NCI-H187 treated with DMSO at 0.1 percent for 48 hours (cell line): ENCODE data around the gene UTRN.

Source experiments
- DNase-seq: peaks from one replicate; lab custom pipeline; 2025; lab: John Stamatoyannopoulos, UW

UTRN gene

DNA sequence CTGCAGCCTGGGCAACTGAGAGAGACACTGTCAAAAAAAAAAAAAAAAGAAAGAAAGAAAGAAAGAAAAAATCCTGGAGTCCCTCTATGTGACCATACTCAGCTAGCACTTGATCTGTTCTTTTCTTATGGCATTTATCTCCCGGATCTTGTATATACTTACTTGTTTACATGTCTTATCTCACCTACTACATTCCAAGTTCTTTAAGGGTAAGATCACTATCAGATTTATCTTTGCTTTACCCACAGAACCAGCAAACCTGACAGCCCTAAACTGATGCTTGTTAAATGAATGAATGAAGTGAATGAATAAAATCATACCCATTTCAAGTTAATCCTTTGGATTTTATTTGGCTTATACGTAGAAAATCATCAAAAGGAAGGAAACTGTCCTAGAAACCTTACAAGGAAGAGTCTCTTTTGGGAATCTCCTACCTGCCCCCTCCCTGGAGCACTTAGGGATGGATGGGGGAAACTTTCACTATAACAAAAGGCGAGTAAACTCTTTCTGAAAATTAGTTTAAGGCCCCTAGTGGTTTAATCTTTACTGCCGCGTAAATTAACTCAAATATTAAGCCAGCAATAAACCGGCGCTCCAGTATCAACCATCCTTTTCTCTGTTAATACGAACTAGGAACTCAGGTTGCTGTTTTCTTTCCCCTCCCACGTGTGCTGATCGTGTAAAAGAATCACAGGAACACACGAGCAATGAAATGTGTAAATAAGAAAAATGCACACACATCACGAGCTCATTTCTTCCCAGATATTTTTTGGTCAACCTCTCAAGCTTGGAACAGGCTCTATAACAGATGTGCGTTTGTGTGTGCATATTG is 1.3 kb upstream of the UTRN start:
- DNase-seq, result no peak

DNA sequence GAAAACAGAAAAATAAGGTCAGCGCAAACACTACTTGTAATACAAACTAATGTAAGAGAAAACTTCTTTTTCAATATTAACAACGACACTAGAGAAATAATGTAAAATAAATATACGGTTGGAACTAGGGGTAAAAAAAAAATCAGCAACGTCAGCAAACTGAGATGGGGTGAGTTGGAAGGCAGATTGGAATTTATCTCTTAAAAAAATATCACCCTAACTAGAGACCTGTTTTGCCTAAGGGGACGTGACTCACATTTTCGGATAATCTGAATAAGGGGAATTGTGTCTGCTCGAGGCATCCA is 705 bp upstream of the UTRN start:
- no peak for DNase-seq

DNA sequence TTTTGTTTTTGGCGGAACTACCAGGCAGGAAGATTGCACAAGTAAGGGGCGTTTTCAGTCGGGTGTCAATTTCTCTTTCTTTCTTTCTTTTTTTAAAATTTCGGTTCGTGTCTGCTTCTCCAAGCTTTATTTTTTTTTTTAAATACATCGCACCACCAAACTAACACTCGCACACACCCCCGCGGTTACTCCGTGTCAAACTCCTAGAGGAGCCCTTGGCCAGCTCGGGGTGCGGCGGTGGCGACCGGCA is 338 bp downstream of the UTRN start:
- DNase-seq, result no peak

DNA sequence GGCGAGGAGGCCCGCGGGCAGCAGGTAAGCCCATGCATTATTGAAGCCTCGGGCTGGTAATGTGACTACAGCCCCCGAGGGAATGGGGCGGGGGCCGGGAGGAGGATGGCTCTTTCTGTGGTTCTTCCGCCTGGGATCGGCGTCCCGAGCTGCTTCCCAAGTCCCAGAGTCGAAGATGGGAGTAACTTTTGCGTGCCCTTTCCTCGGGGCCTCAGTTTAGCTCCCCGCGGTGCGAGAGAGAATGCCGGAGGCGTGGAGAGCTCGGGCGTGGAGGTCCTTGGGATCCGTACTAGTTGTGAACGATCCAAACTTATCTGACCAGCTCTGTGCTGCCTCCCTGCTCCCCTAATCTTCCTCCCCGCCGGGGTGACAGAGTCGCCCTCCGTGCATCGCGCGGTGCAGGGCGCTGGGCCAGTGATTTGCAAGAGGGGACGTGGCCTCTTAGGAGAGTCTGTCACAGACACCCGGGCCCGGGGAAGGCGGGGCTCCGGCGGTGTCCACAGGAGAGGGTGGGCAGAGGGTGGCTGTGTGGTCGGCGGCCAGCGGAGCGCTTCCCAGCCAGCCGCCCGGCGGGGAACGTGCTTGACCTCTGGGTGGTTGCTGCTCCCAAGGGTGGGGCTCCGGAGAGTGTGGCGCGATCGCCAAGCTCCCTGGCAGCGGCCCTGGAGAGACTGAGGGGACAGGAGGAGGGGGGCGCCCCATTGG is 815 bp downstream of the UTRN start:
- DNase-seq, result no peak

DNA sequence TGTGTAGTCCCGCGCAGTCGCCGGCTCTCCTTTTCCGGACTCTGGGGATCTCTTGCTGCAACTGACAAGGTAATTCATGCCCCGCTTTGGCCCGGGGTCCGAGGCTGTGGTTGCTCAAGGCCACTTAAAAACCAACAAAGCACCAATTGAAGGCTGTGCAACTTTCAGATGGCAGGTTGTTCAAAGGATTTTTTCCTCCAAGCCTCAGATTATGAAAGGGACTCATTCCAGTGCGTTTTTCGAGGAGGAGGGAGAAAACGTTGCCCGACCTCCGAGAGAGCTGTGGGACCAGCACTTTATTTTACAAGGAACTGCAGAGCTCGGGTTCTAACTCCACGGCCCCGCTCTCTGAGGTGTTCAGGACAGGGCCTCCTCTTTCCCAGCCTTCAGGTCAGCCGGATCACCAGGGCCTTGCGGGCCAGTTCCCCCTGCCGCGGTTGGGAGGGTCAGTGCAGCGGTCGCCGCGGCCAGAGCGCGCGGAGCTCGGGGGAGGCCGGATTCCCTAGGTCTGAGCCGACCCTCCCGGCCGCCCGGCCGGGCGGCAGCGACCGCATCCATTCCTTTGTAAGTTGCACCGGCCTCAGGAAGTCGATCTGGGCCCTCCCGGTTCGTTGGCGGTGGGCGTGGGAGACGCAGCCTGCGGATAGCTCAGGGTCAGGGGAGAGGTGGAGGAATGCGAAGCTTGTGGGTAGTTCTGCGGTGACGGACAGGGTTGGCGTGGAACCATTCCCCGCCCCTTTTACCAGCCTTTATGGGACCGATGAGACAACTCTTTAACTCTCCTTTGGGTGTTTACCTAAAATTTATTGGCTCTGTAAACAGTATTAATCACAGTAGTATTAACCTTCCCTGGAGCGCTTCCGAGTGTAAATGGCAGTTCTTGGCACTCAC is 1.6 kb downstream of the UTRN start:
- no peak for DNase-seq

DNA sequence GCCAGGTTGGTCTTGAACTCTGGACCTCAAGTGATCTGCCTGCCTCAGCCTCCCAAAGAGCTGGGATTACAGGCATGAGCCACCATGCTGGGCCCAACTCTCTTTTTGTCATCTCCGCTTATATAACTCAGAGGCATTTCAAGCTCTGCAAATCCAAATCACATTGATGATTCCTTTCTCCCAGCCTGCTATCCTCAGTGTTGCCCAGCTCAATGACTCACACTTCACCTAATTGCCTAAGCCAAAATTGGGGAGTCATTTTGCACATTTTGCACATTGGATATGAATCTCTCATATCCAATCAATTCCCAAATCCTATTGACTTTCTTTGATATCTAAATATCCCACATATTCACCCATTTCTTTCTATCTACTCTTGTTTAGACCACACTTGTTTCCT is 3.9 kb downstream of the UTRN start:
- DNase-seq, result no peak

DNA sequence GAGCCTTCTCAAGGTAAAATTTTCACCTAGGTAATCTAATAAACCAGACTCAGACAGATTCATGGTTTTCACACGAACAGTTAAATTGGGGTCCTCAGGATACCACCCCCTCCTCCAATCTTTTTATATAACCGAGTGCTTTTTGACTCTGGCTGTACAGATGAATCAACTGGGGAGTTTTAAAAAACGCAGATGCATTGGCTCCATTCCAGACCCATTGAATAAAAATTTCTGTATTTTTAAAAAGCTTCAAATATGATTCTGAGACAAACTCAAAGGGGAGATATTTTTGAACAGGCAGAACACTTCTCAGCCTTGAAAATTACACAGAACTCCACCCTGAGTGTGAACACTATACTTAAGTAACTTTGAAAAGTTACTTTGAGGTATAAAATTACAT is 7.2 kb downstream of the UTRN start:
- DNase-seq, result no peak

DNA sequence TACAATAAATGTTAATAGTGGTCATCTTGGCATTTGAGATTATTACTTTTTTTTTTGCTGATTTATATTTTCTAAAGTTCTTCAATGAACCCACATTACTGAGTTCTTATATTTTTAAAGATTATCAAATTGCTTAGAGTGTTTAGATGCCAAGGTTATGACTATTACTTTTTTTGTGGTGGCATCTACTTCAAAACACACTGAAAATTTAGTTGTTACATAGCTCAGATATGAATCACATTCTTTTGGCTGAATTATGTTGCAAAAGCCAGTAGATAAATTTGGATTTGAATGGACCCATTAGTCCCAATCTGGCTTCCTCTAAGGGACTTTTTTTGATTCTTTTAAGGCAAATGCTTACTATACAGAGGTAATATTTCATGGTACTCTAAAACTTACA is 8.9 kb downstream of the UTRN start:
- no peak for DNase-seq

DNA sequence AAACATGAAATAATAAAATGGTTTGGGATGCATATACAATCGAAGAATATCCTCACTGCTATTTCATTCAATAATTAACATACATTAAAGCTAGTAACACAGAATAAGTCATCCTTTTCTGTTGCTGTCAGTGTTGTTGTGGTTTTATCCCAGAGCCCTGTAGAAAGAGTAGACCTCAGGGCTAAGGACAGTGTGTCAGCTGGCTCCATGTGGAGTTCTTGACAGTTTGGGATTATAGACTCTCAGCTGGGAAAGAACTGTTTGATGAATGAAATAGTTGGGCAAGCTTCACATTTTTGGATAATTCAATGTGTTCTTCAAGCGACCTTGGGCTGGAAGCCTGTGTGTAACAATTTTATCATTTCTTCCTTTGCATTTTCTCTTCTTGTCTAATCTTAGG is 10.1 kb downstream of the UTRN start:
- no peak for DNase-seq

DNA sequence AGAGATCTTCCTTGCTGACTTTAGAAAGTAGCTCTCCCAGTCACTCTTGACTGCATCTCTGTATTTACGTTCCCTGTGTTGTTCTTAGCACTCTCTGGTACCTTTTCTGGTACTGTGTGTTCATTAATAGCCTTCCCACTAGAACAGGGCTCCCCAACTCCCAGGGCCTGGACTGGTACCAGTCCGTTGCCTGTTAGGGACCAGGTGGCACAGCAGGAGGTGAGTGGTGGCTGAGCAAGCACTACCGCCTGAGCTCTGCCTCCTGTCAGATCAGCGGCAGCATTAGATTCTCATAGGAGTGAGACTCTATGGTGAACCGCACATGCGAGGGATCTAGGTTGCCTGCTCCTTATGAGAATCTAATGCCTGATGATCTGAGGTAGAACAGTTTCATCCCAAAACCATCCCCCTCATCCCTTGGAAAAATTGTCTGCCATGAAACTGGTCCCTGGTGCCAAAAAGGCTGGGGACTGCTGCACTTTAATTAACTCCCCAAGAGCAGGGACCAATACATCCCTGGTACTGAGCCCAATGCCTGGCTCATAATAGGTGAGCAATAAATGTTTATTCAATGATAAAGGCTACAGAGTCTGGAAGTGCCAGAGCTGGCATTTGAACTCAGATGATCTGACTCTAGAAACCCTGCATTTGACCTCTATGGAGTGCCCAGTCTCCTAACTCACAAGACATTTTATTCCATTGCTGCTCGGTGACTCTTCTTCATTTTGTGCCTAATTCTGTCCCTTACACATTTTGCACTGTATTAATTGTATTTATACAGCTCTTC is 11.0 kb downstream of the UTRN start:
- DNase-seq, result no peak

DNA sequence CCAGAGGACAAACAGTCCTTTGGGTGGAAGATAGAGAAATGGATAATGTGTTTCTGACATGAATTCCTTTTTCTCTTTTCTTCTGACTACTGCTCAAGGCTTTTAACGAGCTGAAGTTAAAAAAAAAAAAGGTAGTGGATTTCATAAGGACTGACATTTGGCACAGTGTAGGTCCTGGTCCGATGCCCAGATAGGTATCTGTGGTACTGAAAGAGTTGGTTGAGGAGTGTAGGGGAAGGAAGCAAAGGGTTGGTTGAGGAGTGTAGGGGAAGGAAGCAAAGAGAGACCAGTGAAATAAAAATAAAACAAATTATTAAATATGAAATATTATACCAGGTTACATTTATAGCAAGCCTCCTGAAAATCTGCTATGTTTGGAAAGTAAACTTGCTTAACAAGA is 11.8 kb downstream of the UTRN start:
- no peak for DNase-seq

DNA sequence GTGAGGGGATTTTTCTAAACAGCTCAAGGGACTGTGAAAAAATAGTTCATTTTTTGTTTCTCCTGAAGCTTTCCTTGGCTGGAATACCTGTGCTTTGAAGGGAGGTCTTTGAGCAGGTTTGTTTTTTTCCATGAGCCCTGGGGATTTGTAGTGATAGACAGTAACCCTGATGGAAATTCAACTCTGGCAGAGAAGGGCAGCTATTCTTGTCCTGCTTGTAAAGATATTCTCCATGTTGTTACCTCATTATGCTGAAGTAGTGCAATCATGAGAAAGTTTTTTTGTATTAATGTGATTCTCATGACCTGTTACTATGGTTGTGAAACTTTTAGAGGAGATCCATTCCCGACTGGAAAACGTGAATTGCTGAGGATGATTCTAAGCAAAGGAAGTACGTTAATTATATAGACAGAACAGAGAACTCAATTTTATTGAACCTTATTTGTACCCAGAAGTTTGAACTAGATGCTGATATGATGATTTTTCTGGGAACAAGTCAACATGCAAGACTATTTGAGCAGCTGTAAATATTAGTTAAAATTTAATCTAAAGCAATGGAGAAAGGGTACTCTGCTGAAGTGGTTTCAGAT is 12.5 kb downstream of the UTRN start:
- no peak for DNase-seq

DNA sequence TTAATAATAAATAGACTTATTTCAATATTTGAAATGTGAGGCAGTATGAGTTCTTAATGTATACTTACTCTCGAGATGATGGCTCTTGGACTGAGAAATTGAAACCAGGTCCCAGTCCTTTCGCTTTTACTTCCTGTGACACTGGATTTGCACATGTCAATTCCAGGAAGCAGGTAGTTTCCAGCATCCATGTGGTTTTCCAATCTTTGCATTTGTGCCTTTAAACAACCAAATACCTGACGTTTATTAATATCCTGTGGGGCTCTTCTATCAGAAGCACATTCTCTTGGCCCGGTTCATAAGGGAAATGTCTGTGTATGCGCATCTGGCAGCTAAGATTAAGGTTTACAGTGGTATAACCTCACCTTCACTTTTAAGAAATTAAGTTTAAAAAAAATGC is 13.1 kb downstream of the UTRN start:
- DNase-seq, result no peak

DNA sequence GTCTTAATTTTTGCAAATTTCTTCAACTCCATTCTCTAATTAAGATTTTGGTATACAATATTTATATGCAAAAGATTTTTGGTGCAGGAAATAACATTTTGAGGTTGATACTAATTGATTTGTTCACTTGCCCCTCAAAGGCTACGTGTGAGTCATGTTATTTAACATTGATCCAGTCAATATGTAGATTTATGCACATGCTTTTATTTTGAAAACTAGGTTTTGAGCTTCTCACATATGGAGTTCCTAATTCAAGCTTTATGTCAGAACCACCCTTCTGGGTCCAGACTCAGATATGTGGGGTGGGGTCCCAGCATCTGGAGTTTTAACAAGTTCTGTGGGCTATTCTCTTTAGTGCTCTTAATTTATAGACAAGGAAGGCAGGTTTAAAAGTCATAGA is 13.8 kb downstream of the UTRN start:
- no peak for DNase-seq

DNA sequence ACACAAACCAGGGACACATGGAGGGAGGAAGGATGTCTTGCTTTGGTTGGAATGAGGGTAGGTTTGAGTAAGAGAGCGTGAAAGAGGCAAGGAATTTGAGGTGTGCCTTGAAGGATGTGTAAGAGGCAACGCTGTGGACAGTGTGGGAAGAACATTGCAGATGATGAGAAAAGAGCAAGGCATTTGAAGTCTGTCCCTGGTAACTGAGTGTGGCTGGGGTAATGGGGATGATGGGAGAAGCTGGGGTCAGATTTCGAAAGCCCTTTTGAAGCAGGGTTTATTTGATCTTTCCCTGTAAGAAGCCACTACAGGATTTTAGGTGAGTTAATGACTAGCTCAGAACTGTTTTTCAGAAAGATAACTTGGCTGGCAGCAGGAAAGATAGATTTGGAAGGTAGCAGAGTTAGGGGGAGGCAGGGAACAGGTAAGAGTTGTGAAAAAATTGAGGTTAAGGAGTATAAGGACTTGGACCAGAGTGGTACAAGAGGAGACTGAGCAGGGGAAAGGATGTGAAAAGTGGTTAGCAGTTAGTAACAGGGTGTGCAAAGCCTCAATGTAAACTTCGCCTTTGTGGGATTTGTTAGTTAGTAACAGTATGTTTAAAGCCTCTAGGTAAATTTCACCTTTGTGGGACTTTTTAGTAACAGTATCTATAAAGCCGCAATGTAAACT is 17.7 kb downstream of the UTRN start:
- no peak for DNase-seq

DNA sequence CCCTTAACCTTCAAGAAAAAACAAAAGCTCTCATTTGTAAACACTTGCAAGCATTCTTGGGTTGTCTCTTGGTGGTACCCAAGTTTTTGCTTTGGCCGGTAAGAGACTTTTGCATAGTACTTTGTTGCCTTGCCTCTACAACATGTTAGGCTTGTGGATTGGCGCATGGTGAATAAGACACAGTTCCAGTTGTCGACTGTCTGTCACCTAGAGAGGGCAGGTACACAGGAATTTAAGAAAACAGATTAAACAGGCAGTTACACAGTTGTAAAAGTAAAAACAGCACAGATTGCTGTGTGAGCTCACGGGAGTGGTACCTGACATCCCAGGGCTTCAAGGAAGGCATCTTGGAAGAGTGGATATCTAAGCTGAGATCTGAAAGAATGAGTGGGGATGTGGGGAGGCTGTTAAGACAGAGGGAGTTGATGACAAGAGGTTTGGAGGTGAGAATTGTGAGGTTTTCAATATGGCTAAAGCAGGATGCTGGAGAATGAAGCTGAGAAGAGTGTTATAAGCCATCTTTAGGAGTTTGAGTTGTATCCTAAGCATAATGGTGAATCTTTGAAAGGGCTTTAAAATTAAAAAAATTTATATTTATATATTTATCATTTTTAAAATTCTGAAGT is 19.2 kb downstream of the UTRN start:
- no peak for DNase-seq

DNA sequence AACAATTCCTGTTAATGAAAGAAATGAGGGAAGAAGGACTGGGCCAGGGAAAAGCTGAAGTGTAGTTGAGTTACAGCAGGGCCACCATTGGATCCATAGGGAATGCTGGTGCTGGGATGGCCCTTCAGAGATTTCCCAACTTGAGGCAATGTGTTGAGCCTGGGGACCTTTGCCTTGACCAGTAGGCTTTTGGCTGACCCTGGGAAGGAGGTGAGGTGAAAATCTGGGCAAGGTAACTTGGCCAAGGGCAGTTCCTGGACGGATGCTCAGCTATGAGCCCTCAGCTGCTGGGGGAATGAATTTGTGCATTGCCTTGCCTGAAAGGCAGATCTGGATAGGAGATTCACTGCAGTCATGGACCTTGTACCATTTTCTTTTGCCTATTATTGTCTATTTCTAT is 20.4 kb downstream of the UTRN start:
- no peak for DNase-seq

DNA sequence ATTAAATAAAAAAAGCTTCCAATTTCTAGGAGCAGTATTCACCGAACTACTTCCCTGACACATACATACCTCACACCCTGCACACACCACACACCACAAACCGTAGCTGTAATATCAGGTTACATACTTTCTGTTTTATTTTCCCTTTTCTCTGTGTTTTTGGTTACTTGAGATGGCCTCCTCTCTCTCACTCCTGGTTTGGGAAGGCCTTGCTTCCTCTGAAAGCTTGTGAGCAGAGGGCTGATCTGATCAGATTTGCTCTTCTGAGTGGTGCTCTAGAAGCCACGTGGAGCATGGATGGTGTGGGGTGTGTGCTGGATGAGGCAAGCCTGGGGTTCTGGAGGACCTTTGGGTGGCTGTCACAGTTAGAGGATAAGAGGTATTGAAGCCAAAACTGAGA is 20.9 kb downstream of the UTRN start:
- DNase-seq, result no peak

DNA sequence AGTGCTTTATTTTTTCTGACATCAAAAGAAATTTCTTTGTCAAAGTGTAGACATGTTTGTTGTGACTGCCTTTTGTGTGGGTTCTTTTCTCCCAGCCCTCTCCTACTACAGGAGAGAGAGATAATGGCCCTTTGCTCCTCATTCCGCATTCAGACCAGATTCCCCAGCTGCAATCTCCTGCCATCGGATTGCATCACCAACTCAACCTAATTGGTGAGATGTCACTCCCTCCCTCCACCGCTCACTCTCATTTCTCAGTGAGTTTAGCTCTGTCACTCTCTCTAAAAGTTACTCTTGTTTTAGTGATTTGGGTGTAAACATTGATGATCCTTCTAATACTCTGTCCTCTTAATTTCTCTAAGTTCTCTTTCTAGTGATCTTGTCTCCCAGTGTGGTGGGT is 22.7 kb downstream of the UTRN start:
- DNase-seq, result no peak

DNA sequence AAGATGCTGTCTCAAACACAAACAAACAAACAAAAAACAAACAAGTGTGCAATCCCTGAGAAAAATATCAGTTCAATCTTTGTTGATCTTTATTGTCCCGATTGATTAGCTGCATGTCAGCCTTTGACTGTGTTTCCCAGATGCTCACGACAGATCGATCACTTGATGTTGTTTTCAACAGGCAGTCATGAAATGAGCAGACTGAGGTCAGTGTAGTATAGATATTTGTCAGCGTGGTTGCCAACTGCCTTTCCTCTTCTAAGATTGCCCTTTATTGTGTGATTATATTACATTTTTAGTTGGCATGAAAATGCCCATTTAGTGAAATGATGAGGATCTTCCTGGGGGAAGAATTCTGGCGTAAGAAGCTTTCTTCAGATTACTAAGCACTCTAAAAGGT is 25.6 kb downstream of the UTRN start:
- no peak for DNase-seq

DNA sequence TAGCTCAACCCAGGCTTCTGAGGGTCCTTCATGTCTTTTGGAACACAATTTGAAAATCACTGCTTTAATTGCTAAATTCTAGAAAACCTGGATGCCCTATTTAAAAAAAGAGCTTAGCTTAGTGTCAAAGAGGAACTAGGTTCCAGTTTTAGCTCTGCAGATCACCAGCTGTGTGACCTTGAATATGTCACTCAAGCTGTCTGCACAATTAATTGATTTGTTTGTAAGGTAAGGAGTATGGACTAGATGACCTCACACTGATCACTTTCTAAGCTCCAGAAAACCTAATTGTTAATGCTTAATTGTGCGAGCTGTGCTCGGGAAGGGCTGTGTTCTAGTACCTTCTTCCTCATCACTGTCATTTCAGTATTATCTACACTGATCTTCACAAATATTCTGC is 26.2 kb downstream of the UTRN start:
- DNase-seq, result no peak
